ENCODE results near the gene D2HGDH.
"Not testable (repeated sequence)": the region's sequence is repeated elsewhere in the genome, so short reads cannot be mapped to it uniquely, and the experiment has no call there.

The D2HGDH gene

DNA sequence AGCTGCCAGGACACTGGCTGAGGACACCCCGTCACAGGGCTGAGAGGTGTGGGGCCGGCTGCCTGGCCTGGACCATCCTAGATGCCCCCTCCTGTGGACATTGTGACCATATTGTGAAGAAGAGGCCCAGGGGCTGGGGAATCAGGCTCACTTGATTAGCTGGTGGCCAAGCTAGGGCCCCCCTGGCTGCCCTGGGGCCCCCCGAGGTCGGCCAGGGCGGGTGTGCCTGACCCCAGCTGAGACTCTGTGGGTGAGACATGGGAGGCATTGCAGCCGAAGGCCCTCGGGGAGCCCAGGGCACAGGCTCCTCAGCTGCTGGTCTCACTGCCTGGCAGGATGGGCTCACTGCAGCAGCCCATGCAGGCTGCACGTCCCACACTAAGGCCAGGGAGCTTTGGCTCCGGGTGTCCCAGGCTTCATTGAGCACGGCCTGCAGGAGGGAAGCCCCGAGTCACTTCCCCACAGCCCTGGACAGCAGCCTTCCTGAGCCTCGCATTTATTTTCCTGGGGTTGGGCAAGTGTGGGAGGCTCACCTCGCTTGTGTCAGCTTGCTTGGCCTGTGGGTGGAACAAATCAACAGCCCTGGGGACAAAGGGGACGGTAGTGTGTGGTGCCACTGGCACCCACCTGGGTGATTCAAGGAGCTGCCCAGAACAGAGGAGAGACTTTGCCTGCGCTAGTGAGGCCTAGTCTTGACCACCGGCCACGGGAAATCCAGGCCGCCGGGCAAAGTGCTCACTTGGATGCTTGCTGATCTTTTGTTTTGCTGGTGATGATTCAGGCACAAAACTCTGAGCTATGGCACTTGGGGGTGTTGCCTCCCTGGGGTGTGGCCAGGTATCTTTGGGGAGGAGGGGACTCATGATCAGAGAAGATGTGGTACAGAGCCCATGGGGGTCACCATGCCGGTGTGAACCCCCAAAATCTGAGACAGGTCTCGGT, 43.5 kb downstream of the D2HGDH start:
- Histone ChIP-seq H3K4me1 (ENCODE audit: control insufficient read depth in 2 of 2, insufficient read depth in 1 of 2, low read depth in 1 of 2, low read length in 2 of 2) (no peaks in the 10 kb centered on the region), H3K9me3 (replicated peaks in 1 of 2; ENCODE audit: control insufficient read depth in 2 of 2, insufficient read depth in 1 of 2, low read depth in 1 of 2, low read length in 2 of 2) (peaks cover 2 to 3% of the 10 kb centered on the region in 2 donors), H2BK12ac (ENCODE audit: low read length) (no peak overlapping the region), H2AK5ac (ENCODE audit: low read depth, low read length) (peak overlapping the region; percentile 91), H3K4ac (ENCODE audit: low read length) (no peak overlapping the region), H4K8ac (ENCODE audit: low read depth, low read length) (no peak overlapping the region), H3K36me3 (replicated peaks in 1 of 2; ENCODE audit: control insufficient read depth in 2 of 2, insufficient read depth in 2 of 2, low read length in 2 of 2) (no peaks in the 10 kb centered on the region), H2BK5ac (ENCODE audit: low read length) (no peak overlapping the region), H3K14ac (ENCODE audit: low read length) (no peak overlapping the region), H3K23ac (ENCODE audit: low read depth, low read length, poor library complexity) (no peak overlapping the region), H4K91ac (ENCODE audit: low read depth, low read length, poor library complexity) (peak overlapping the region; percentile 20), H3K79me1 (ENCODE audit: low read depth, low read length) (peaks cover 2% of the 10 kb centered on the region), H3K4me2 (ENCODE audit: insufficient read depth, low read length, poor library complexity, severe bottlenecking) (no peak overlapping the region), H3K9ac (ENCODE audit: low read depth, low read length, poor library complexity) (no peak overlapping the region), H2BK120ac (ENCODE audit: low read depth, low read length) (peak overlapping the region; percentile 77), H3K27me3 (ENCODE audit: control insufficient read depth in 3 of 3, insufficient read depth in 3 of 3, low read depth in 1 of 3, low read length in 3 of 3) (no peaks in the 10 kb centered on the region), H2BK15ac (ENCODE audit: low read length) (no peak overlapping the region), H2AFZ (ENCODE audit: low read length) (peak overlapping the region; percentile 15), H3K4me3 (ENCODE audit: low read length in 2 of 2) (no peak overlapping the region), H3K18ac (ENCODE audit: low read length) (peak overlapping the region; percentile 78), H3K27ac (replicated peaks; ENCODE audit: low read length) (no peak overlapping the region)
- no CpG with 5 or more reads among the region's 21 CpGs for WGBS, 2 donors (ENCODE audit: extremely low coverage in 2 of 2, insufficient read length in 2 of 2, insufficient replicate concordance in 1 of 2)
- DNase-seq (ENCODE audit: low spot score): no peak

DNA sequence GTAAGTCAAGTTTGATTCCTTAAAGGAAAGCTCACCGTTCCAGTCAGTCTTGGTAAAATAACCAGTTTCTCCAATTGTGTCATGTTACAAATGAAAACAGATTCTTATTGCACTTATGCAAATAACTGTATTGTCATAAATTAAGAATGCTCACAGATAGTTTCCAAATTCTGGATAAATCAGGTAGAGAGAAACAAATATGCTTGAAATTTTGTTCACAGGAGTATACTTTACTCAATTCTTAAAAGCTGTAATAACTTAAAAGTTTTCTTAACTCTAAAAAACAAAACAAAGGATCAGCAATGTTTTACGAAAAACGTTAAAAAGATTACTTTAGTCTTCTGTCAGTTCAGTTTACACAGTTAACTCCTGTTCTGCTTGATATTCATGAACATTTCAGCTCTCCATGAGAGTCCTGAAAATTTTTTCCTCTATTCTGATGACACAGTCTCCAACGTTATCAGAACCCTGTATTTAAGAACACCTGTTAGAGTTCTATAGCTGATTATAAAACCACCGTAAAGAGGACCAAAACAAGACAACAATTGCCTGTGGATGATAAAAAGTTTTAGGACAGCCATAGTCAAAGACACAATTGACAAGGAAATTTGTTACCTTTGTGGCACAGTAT, 46.6 kb downstream of the D2HGDH start:
- H3K9ac ChIP-seq (ENCODE audit: low read depth, low read length, poor library complexity): no peak overlapping the region
- no peak overlapping the region for H2BK120ac ChIP-seq (ENCODE audit: low read depth, low read length)
- no peaks in the 10 kb centered on the region for H3K4me1 ChIP-seq (ENCODE audit: control insufficient read depth in 2 of 2, insufficient read depth in 1 of 2, low read depth in 1 of 2, low read length in 2 of 2)
- H3K4ac ChIP-seq (ENCODE audit: low read length): no peak overlapping the region
- no peak overlapping the region for H2AK5ac ChIP-seq (ENCODE audit: low read depth, low read length)
- H3K36me3 ChIP-seq (replicated peaks in 1 of 2; ENCODE audit: control insufficient read depth in 2 of 2, insufficient read depth in 2 of 2, low read length in 2 of 2): no peaks in the 10 kb centered on the region
- no peaks in the 10 kb centered on the region for H3K27me3 ChIP-seq (ENCODE audit: control insufficient read depth in 3 of 3, insufficient read depth in 3 of 3, low read depth in 1 of 3, low read length in 3 of 3)
- no CpG with 5 or more reads among the region's 5 CpGs for WGBS, 2 donors (ENCODE audit: extremely low coverage in 2 of 2, insufficient read length in 2 of 2, insufficient replicate concordance in 1 of 2)
- H3K4me3 ChIP-seq (ENCODE audit: low read length in 2 of 2): no peak overlapping the region
- H2BK12ac ChIP-seq (ENCODE audit: low read length): no peak overlapping the region
- H2AFZ ChIP-seq (ENCODE audit: low read length): no peak overlapping the region
- H3K9me3 ChIP-seq (replicated peaks in 1 of 2; ENCODE audit: control insufficient read depth in 2 of 2, insufficient read depth in 1 of 2, low read depth in 1 of 2, low read length in 2 of 2): peaks cover 2 to 3% of the 10 kb centered on the region in 2 donors
- H2BK15ac ChIP-seq (ENCODE audit: low read length): no peak overlapping the region
- no peak overlapping the region for H4K8ac ChIP-seq (ENCODE audit: low read depth, low read length)
- no peak overlapping the region for H4K91ac ChIP-seq (ENCODE audit: low read depth, low read length, poor library complexity)
- no peak overlapping the region for H3K4me2 ChIP-seq (ENCODE audit: insufficient read depth, low read length, poor library complexity, severe bottlenecking)
- DNase-seq (ENCODE audit: low spot score): no peak
- no peak overlapping the region for H2BK5ac ChIP-seq (ENCODE audit: low read length)
- no peak overlapping the region for H3K14ac ChIP-seq (ENCODE audit: low read length)
- no peak overlapping the region for H3K27ac ChIP-seq (replicated peaks; ENCODE audit: low read length)
- no peak overlapping the region for H3K23ac ChIP-seq (ENCODE audit: low read depth, low read length, poor library complexity)
- no peaks in the 10 kb centered on the region for H3K79me1 ChIP-seq (ENCODE audit: low read depth, low read length)
- no peak overlapping the region for H3K18ac ChIP-seq (ENCODE audit: low read length)

DNA sequence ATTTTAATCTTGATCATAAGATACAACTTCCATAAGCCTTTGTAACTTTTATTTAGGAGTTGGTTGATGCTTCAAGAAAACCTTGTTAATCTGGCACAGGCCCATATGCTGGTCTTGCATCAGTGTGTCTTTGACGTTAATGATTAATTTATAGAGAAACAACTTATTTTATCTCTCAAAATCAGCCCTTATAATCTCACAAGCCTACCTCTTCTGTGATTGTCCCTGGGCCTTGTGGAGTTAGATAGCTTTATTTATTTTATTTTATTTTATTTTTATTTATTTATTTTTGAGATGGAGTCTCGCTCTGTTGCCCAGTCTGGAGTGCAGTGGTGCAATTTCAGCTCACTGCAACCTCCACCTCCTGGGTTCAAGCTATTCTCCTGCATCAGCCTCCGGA, 47.6 kb downstream of the D2HGDH start:
- H3K27me3 ChIP-seq (ENCODE audit: control insufficient read depth in 3 of 3, insufficient read depth in 3 of 3, low read depth in 1 of 3, low read length in 3 of 3); DNase-seq (ENCODE audit: low spot score); H3K14ac ChIP-seq (ENCODE audit: low read length); H3K4me1 ChIP-seq (ENCODE audit: control insufficient read depth in 2 of 2, insufficient read depth in 1 of 2, low read depth in 1 of 2, low read length in 2 of 2); H2BK120ac ChIP-seq (ENCODE audit: low read depth, low read length); H3K23ac ChIP-seq (ENCODE audit: low read depth, low read length, poor library complexity); H3K4me3 ChIP-seq (ENCODE audit: low read length in 2 of 2); H3K9me3 ChIP-seq (replicated peaks in 1 of 2; ENCODE audit: control insufficient read depth in 2 of 2, insufficient read depth in 1 of 2, low read depth in 1 of 2, low read length in 2 of 2); H3K36me3 ChIP-seq (replicated peaks in 1 of 2; ENCODE audit: control insufficient read depth in 2 of 2, insufficient read depth in 2 of 2, low read length in 2 of 2); H4K91ac ChIP-seq (ENCODE audit: low read depth, low read length, poor library complexity); H3K79me1 ChIP-seq (ENCODE audit: low read depth, low read length); H2AK5ac ChIP-seq (ENCODE audit: low read depth, low read length); H4K8ac ChIP-seq (ENCODE audit: low read depth, low read length); H2AFZ ChIP-seq (ENCODE audit: low read length); H2BK5ac ChIP-seq (ENCODE audit: low read length); H2BK15ac ChIP-seq (ENCODE audit: low read length); H3K4ac ChIP-seq (ENCODE audit: low read length); H3K27ac ChIP-seq (replicated peaks; ENCODE audit: low read length); H3K18ac ChIP-seq (ENCODE audit: low read length); H2BK12ac ChIP-seq (ENCODE audit: low read length); H3K4me2 ChIP-seq (ENCODE audit: insufficient read depth, low read length, poor library complexity, severe bottlenecking); H3K9ac ChIP-seq (ENCODE audit: low read depth, low read length, poor library complexity): not testable (repeated sequence)
- WGBS, 2 donors (ENCODE audit: extremely low coverage in 2 of 2, insufficient read length in 2 of 2, insufficient replicate concordance in 1 of 2): no CpG with 5 or more reads among the region's 3 CpGs

DNA sequence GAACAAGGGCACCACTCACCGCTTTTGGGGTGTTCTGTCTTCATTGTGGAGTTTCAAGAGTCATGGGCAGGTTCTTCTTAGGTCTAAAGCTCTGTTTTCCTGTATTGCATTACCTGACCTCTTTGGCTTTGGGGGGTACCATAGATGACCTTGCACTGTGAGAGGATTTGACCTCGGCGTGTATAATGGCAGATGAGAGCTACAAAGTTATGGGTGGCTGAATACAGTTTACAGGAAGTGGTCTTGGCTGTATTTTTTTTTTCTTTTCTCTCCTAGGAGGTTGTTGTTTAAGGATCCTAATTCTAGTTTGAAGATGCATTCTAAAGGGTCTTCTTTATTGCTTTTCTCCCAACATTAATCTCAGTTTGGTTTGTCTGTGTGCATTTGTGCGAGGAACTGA, 53.7 kb downstream of the D2HGDH start:
- no peak overlapping the region for H3K23ac ChIP-seq (ENCODE audit: low read depth, low read length, poor library complexity)

More for the DNA sequence above, 53.7 kb downstream of the D2HGDH start:
- Histone ChIP-seq H3K4me2 (ENCODE audit: insufficient read depth, low read length, poor library complexity, severe bottlenecking) (no peak overlapping the region), H2BK15ac (ENCODE audit: low read length) (no peak overlapping the region), H2BK12ac (ENCODE audit: low read length) (no peak overlapping the region), H3K79me1 (ENCODE audit: low read depth, low read length) (no peaks in the 10 kb centered on the region), H3K9ac (ENCODE audit: low read depth, low read length, poor library complexity) (no peak overlapping the region), H3K27me3 (ENCODE audit: control insufficient read depth in 3 of 3, insufficient read depth in 3 of 3, low read depth in 1 of 3, low read length in 3 of 3) (no peaks in the 10 kb centered on the region), H3K18ac (ENCODE audit: low read length) (no peak overlapping the region), H4K91ac (ENCODE audit: low read depth, low read length, poor library complexity) (no peak overlapping the region), H4K8ac (ENCODE audit: low read depth, low read length) (no peak overlapping the region), H2BK5ac (ENCODE audit: low read length) (no peak overlapping the region), H2AFZ (ENCODE audit: low read length) (no peak overlapping the region), H3K4me3 (ENCODE audit: low read length in 2 of 2) (no peak overlapping the region), H2BK120ac (ENCODE audit: low read depth, low read length) (no peak overlapping the region), H3K4ac (ENCODE audit: low read length) (no peak overlapping the region), H2AK5ac (ENCODE audit: low read depth, low read length) (no peak overlapping the region), H3K36me3 (replicated peaks in 1 of 2; ENCODE audit: control insufficient read depth in 2 of 2, insufficient read depth in 2 of 2, low read length in 2 of 2) (no peaks in the 10 kb centered on the region), H3K9me3 (replicated peaks in 1 of 2; ENCODE audit: control insufficient read depth in 2 of 2, insufficient read depth in 1 of 2, low read depth in 1 of 2, low read length in 2 of 2) (peaks cover 2 to 4% of the 10 kb centered on the region in 2 donors), H3K27ac (replicated peaks; ENCODE audit: low read length) (no peak overlapping the region), H3K14ac (ENCODE audit: low read length) (no peak overlapping the region), H3K4me1 (ENCODE audit: control insufficient read depth in 2 of 2, insufficient read depth in 1 of 2, low read depth in 1 of 2, low read length in 2 of 2) (no peaks in the 10 kb centered on the region)
- DNase-seq (ENCODE audit: low spot score): no peak
- WGBS, 2 donors (ENCODE audit: extremely low coverage in 2 of 2, insufficient read length in 2 of 2, insufficient replicate concordance in 1 of 2): no CpG with 5 or more reads among the region's 4 CpGs

Measured in neuronal stem cell (in vitro differentiated cells).